Measurements from ENCODE around the gene HDAC4. TPM values are rescaled to one million over a fixed set of nuclear protein-coding genes. Genes with fewer than 3 reads are reported as not detected.

The HDAC4 gene
- total RNA-seq, 2 donors from 2014 or later, result 9.3 to 139 TPM

DNA sequence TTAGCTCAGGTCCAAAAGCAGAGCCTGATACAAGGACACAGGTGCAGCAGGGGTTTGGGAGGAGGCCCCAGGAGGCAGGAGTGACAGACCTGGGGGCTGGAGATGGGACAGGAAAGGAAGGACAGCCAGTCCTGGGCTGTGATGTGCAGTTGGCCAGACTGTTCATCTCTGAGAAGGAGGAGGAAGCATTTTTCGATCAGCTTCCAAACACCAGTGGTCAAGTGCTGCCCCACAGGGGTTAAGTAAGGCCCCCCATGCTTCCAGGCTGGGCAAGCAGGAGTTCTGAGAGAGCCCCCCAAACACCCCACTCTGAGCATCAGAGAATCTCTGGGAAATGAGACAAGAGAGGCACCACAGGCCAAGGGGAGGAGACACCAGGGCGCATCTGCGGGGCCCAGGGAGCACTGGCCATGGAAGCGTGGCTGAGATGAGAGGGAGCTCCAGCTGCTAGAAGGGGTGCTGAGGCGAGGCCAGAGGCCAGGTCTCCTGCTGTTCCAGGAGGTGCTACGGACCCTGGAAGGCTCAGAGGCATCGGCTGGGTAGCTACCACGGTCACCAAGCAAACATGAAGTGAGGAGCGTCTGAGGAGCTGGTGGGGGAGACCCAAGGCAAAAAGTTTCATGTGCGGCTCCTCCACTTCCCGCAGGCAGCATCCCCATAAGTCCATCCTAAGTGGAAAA is 5.6 kb upstream of the HDAC4 start:
- Histone ChIP-seq H3K27me3 (no peaks in the 10 kb centered on the region), H3K4me3 (no peak overlapping the region), H3K27ac (no peak overlapping the region), H3K4me1 (peaks cover 6% of the 10 kb centered on the region), H3K36me3 (replicated peaks in 1 of 2; ENCODE audit: insufficient read depth in 1 of 2, low read depth in 2 of 2) (no peaks in the 10 kb centered on the region), H3K9me3 (no peaks in the 10 kb centered on the region)
- DNase-seq, result no peak
- intact Hi-C loops (cut with DNase I), result no loop called here
- WGBS, 2 donors, result 83 to 84% methylated on average over 10 to 11 of the region's 11 CpGs
- TF ChIP-seq POLR2A (IDR thresholded peaks at IDR 0.05) (no peak), CTCF (IDR thresholded peaks at IDR 0.05) (no peak)
- no peak for ATAC-seq

DNA sequence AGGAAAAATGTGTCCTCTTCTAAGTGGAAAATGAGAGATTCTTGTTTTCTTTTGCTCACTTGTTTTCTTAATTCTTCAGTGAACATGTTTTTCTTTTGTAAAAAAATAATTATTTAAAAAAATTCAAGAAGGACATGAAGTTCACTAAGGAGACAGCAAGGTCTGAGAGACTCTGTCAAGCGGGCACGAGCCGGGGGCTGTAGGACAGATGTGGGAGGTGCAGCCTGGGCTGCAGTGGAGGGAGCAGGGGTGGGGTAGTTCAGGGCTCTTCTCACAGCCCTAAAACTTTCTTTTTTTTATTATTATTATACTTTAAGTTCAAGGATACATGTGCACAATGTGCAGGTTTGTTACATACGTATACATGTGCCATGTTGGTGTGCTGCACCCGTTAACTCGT is 4.3 kb upstream of the HDAC4 start:
- WGBS, 2 donors, result 82% methylated on average over 6 of the region's 6 CpGs
- TF ChIP-seq CTCF (IDR thresholded peaks at IDR 0.05), result no peak
- no peak for TF ChIP-seq POLR2A (IDR thresholded peaks at IDR 0.05)
- intact Hi-C loops (cut with DNase I), result no loop called here
- Histone ChIP-seq H3K4me3 (no peak overlapping the region), H3K27ac (no peak overlapping the region), H3K4me1 (peaks cover 6% of the 10 kb centered on the region), H3K9me3 (no peaks in the 10 kb centered on the region), H3K36me3 (replicated peaks in 1 of 2; ENCODE audit: insufficient read depth in 1 of 2, low read depth in 2 of 2) (no peaks in the 10 kb centered on the region), H3K27me3 (no peaks in the 10 kb centered on the region)
- no peak for ATAC-seq
- DNase-seq, result no peak

DNA sequence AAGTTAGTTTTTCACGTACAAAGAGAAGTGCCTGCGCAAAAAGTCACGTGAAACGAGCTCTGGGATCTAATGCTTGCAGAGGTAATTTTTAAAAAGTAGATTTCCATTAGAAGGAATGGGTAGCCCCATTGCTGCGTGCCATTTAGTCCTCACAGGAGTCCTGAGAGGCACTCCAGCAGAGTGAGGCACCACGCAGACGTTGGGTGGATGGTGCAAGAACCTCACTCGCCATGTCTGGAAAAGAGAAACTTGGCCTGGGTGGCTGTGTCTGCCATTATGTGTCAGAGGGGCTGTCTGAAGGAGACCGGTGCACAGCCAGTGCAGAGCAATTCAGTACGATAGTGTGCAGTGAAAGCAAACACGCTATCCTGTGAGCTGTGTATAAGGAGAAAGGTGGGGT is 1.8 kb upstream of the HDAC4 start:
- Histone ChIP-seq H3K4me1 (peaks cover 15% of the 10 kb centered on the region), H3K36me3 (replicated peaks in 1 of 2; ENCODE audit: insufficient read depth in 1 of 2, low read depth in 2 of 2) (no peaks in the 10 kb centered on the region), H3K4me3 (no peak overlapping the region), H3K9me3 (no peaks in the 10 kb centered on the region), H3K27ac (no peak overlapping the region), H3K27me3 (no peaks in the 10 kb centered on the region)
- TF ChIP-seq POLR2A (IDR thresholded peaks at IDR 0.05), result no peak
- TF ChIP-seq CTCF (IDR thresholded peaks at IDR 0.05), result no peak
- intact Hi-C loops (cut with DNase I), result no loop called here
- WGBS, 2 donors, result 92% methylated on average over 11 of the region's 11 CpGs
- DNase-seq, result no peak
- no peak for ATAC-seq

- H3K36me3 ChIP-seq (replicated peaks in 1 of 2; ENCODE audit: insufficient read depth in 1 of 2, low read depth in 2 of 2), result no peaks in the 10 kb centered on the region
- H3K4me3 ChIP-seq, result peak overlapping the region; percentile 27 to 59
- peaks cover 22% of the 10 kb centered on the region for H3K4me1 ChIP-seq
- H3K9me3 ChIP-seq, result no peaks in the 10 kb centered on the region
- H3K27me3 ChIP-seq, result no peaks in the 10 kb centered on the region
- DNase-seq (no peak), ATAC-seq (peak; percentile 2)
- peak overlapping the region; percentile 98 to 100 (median 99) for H3K27ac ChIP-seq
- TF ChIP-seq CTCF (IDR thresholded peaks at IDR 0.05) (peak in 1 of 7 experiments; percentile 17), POLR2A (IDR thresholded peaks at IDR 0.05) (no peak)
- WGBS, 2 donors, result 0 to 1% methylated on average over 25 to 29 of the region's 33 CpGs
- intact Hi-C loops (cut with DNase I), result no loop called here
Observed at GRCh38 chr2:239401881-239402233, 1.0 kb upstream of the HDAC4 start.
